GM21390 (cell line): ENCODE data around the gene OR51G2.
"Not testable (repeated sequence)": the region's sequence is repeated elsewhere in the genome, so short reads cannot be mapped to it uniquely, and the experiment has no call there.

ENCODE experiments used
- ATAC-seq: cut with Tn5 transposase; IDR thresholded peaks from one replicate; pipeline ENCODE4 v1.9.1; 2021; ENCODE audit not compliant: unreplicated experiment

Gene OR51G2, protein sequence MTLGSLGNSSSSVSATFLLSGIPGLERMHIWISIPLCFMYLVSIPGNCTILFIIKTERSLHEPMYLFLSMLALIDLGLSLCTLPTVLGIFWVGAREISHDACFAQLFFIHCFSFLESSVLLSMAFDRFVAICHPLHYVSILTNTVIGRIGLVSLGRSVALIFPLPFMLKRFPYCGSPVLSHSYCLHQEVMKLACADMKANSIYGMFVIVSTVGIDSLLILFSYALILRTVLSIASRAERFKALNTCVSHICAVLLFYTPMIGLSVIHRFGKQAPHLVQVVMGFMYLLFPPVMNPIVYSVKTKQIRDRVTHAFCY

DNA sequence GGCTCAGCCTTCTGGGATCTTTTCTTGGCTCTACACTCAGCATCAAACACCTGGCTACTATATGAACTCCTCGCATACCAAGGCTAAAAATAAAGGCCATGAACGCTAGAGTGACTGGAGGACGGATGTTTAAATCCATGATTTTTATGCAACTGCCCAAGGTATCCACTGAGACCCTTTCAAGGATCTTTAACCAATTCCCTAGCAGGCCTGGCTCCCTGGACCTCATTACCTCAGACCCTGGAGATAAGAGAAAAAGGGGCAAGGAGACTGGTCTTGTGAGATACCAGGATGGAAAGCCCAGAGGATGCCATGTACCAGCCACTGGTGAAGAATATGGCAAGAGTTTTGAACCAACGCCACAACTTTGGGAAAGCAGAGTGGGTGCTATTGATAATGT, at the start of gene OR51G2:
TSS of gene OR51G2 (minus strand) at position 101 of the 400 bp plus-strand sequence. CDS start 3,687 bp downstream, outside the sequence.
- ATAC-seq, result no peak

DNA sequence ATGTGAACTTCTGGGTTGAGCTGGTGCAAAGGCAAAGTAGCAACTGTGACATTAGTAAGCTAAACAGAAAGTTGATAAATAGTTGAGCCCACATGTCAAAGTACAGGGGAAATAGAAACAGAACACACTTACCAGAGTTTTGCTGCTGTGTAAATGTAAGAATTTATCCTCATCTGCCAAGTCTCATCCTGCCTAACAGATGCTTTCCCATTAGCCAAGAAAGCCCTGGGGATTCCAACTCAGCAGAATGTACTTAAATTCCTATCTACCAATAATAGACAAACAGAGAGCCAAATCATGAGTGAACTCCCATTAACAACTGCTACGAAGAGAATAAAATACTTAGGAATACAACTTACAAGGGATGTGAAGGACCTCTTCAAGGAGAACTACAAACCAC, 43.7 kb upstream of the OR51G2 start:
- no peak for ATAC-seq

DNA sequence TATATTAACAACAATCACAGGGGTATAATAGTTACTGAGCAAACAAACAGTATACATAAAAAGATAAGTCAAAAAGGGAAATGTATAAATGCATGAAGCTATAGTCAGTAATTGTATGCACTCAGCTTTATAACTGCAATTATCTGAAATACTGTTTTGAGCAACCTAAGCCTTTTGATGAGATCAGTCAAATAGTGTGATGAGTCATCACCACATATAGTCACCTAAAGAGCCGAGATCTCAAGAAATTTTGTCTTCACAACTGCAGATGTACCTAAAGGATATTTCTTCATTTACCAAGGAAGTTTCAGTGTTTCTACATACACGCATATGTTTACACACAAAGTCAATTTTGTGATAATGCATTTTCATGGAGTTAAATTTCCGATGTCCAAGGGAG, 41.7 kb upstream of the OR51G2 start:
- no peak for ATAC-seq

DNA sequence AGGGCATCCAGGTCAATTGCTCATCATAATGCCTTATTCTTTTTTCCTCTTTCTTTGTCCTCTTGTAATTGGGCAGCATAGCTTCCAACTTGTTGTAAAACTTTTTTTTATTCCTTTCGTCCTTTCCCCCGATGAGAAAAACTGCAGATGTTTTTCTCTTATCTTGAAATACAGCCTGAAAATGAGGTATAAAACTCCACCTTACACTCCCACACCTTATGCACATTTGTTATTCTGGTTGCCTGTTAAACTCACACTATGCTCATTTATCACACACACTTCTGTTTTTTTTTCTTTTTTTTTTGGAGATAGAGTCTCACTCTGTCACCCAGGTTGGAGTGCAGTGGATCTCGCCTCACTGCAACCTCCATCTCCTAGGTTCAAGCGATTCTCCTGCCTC, 38.2 kb upstream of the OR51G2 start:
- ATAC-seq, result no peak

DNA sequence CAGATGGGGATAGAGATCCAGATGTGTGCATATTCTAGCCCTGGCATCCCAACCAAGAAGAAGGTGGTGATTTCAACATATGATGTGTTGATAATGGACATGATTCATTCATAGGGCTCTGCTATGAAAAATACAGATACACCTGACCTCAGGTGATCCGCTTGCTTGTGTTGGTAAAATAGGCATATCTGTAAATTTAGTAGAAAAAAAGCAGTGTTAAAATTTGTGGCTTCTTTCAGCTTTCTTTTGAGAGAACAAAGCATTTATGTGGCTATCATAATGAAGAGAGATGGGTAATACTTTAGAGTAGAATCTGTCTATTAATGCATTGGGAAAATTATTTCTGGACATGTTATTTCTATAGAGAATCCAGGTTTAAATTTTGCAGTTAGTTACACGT, 36.5 kb upstream of the OR51G2 start, which contains the start of gene OR51A2:
TSS of gene OR51A2 (minus strand) at position 101 of the 400 bp plus-strand sequence. CDS start at position 101, 0 bp downstream.
- ATAC-seq, result not testable (repeated sequence)

DNA sequence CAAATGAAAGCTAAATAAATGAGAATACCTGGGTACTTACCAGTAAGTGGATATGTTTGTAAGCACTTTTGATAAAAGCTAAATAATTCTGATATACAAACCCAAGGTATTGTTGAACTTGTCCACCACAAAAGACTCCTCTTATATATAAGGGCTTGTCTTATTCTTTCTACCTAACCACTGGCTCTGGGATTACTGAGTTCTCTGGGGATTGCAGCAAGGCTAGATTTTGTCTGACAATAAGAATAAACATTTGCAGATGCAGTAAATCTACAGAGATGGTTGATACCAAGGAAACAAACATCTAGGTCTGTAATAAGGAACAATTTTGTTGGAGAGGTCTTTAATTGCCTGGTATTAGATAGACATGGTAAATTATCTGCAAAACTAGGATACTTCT, 28.4 kb upstream of the OR51G2 start, which contains the start of gene OR51A4:
TSS of gene OR51A4 (minus strand) at position 101 of the 400 bp plus-strand sequence. CDS start 505 bp downstream, outside the sequence.
- no peak for ATAC-seq

DNA sequence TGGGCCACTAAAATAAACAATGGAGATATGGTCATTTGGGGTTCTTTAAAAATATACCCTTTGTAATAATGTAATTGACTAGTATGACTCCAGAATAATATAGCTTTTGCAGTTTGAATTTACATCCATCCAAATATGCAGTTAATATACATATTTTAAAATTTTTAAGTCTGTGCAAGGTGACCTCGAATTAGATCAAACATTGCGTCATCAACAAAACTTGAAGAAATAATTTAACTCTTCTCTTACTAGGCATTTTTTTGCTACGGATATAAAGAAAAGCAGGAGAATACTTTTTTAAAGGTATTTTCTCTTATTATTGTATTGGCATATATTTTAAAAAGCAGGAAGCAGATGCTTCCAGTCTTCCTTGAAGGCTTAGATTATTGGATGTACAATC, 17.6 kb upstream of the OR51G2 start:
- no peak for ATAC-seq

DNA sequence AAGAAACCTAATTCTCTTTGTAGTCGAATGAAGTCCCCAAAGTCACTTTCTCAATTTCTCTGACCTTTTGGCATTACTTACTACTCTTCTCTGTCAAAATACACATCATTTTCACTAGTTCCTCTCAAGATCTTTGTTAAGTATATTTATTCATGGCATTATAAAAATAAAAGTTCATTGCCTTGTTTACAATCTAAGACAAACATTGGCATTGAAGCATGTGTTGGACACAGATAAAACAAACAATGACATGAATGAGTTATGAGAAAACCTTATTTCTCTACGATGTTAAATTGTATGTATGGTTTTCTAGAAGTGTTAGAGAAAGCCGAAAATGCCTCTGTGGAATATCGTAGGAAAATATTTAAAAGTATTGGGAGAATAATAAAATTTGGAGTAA, 13.6 kb upstream of the OR51G2 start:
- no peak for ATAC-seq

DNA sequence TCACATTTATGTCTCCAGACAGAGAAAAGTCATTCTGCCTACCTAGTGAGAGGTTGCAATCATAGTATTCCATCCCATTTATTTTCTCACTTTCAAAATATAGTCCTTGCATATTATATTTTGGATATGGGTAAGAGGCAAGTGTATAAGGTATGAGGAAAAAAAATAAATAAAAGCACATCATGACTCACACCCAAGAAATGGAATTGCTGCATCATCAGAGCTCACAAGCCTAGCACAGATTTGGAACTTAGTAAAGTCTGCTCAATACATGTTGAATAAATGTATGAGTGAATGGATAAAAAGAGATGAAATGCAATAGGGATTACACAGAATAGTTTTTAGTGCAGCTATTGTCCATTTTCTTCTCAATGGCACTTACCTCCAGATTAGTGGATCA, 7.5 kb upstream of the OR51G2 start:
- no peak for ATAC-seq

DNA sequence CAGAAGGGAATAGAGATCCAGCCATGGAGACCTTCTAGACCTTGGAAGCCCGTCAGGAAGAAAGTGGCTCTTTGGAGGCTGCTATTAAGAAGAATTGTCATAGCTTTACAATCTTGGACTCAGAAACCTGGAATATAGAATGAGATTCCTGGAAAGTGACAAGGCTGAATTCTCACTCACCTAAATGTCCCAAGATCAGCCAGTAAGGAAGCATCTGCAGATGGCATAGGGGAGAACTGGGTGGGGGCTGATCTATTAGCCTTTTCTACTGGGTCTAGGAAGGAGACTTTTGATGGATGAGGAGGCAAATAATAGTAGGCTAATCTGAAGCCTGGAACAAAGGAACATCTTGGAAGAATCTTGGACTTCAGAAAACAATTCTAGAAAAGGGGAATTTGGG, 5.1 kb upstream of the OR51G2 start, which contains the start of gene OR51G1:
TSS of gene OR51G1 (minus strand) at position 101 of the 400 bp plus-strand sequence. CDS start at position 101, 0 bp downstream.
- no peak for ATAC-seq

DNA sequence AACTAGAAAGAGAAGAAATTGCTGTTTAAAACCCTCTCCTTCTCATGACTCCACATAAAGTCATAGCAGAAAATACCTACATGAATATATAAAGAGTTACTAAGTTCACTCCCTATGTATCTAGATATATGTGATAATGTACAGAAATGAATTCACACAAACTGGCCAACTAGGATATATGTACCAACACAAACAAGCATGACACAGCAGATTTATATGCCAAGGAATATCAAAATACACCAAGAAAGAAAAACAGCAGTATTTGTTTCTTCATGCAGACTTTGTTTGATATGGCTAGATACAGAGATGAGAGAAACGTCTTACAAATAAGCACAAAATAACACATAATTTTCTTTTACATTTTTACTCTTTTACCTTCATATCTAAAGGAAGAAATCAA, 3.2 kb upstream of the OR51G2 start:
- no peak for ATAC-seq

DNA sequence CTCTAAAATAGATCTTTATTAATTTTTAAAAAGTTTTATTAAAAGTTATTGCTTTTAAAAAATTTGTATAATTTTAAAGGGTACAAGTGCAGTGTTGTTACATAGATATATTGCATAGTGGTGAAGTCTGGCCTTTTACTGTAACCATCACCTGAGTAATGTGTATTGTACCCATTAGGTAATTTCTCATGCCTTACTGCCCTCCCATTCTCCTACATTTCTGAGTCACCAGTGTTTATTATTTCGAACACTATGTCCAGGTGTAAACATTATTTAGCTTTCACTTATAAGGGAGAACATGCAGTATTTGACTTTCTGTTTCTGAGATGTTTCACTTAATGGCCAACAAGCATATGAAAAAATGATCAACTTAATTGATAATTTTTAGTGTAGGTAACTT, 2.6 kb upstream of the OR51G2 start:
- no peak for ATAC-seq

DNA sequence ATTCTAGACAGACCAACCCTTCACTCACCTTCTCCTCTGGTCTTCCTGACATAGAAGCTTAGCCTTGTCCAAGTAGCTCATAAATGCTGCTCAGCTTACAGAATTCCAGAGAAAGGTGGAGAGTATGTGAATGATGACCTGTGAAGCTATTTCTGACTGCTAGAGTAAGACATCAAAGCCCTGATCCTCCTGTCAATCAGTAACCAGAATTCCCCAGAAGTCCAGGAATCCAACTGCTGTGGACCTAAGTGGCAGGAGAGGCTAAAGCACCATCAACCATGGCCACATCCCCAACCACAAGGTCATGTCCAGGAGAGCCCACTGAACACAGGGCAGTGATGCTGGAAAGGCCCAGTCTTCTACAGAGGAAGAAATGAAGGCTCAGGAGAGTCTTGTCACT, 2.6 kb downstream of the OR51G2 start:
- ATAC-seq, result no peak

DNA sequence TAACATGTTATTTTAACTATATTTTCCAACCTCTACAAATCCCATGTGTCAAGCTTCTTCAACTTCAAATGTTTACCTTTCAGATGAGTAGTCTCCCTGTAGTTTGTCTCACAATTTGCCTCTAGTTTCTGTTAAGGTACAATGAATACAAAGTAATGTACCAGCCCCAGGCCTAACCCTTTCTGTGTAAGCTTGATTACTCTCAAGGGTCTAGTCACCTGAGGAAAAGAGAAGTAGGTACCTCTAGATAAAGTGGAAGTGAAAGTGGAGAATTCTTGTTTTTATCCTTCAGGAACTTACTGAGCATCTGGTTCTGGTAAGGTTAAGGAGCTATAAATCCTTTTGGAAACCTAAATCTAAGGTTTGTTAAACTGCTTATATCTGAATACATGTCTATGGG, 15.7 kb downstream of the OR51G2 start, which contains the start of gene OR51A7:
TSS of gene OR51A7 (plus strand) at position 300 of the 400 bp plus-strand sequence. CDS start 3,587 bp downstream, outside the sequence.
- ATAC-seq, result no peak

DNA sequence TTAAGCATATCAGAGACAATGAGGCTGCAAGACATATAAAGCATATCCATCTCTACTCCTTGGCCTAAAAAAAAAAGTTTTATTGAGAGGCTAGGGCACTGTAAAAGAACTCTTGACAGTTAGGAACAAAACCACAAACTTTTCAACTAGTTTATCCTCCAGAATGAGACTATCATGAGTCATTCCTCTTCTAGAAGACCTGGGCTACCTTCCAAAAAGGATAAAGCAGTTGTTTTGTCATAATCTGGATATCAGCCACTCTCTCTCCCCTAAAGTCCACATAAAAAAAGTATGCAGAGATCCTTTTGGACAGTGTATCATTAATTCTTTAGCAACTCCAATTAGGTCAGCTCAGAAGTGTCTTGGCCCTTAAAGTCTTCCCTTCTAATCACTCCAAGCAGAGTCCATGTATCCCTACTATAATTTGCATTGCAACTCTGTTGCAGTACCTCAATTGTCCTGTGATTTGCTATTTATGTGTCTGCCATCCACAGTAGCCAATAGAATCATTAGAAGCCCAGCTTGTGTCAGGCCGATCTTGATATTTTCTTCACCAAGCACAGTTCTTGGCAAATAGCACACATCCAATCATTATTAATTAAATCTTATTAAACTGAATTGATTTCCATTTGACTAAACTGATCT, 27.0 kb downstream of the OR51G2 start:
- no peak for ATAC-seq

DNA sequence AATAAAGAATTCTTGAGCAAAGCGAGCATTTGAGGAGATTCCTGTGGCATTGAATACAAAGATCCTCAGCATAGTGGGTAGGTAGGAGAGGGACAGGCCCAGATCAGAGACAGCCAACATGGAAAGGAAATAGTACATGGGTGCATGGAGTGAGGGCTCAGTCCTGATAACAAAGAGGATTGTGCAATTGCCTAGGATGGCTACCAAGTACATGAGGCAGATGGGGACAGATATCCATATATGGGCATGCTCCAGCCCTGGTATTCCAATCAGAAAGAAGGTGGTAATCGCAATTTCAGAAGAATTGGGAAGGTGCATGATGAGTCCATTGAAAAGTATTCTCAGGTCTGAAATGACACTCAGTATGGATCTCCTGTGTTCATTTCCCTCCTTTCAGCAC, 28.9 kb downstream of the OR51G2 start:
- ATAC-seq, result no peak

DNA sequence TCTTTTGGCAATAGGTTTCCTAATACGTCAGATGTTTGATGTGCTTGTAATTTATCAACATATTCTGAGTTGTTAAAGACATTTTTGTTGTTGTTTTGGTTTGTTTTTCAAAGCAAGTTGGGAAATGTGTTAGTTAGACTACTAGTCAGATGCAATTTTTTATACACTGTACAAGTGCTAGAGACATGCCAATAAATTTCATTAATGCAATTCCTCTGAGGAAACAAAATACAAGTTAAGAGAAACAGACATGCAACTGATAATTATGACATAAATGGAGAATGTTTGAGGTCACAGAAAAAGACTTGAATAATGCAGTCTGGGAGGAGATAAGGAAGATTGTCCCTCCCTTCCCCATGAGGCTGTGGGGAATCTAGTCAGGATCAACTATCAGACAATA, 31.6 kb downstream of the OR51G2 start:
- ATAC-seq, result no peak

DNA sequence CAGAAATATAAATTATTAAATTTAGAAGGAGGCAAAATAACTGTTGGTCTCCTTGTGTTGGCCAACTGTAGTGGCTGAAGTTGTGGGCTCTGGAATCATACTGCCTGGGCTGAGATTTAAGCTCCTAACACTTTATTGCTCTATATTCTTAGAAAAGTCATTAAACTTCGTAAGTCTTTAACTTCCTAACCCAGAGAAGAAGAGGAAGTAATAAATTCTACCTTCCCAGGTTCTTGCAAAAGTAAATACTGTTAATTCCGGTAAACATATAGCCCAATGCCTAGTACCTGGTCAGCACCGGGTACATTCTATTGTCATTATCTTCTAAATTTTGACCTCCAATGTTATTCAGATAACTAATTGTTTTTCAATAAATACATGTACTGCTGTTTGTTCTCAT, 33.0 kb downstream of the OR51G2 start:
- ATAC-seq, result no peak

DNA sequence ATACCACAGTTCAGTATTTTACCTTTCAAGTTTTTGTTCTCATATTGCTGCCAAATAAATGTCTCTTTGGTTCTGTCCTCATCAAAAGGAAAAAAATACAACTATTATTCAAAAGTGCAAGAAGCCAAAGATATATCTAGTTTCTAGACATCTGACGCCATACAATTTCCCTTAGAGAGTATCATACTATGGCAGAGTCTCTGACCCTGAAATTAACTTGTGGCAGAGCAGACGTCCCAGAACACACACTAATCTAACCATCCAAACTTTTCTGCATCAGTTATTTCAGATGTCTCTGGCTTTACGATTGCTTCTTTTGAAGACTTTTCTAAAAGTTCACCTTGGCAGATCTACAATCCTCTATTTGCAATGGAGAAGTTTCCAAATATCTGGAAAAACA, 34.8 kb downstream of the OR51G2 start:
- no peak for ATAC-seq

DNA sequence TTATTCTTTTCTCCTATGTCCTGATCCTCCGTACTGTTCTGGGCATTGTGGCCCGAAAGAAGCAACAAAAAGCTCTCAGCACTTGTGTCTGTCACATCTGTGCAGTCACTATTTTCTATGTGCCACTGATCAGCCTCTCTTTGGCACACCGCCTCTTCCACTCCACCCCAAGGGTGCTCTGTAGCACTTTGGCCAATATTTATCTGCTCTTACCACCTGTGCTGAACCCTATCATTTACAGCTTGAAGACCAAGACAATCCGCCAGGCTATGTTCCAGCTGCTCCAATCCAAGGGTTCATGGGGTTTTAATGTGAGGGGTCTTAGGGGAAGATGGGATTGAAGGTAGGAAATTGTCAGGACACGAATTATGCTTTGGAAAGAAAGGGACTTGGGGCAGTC, 36.6 kb downstream of the OR51G2 start:
- ATAC-seq, result no peak

DNA sequence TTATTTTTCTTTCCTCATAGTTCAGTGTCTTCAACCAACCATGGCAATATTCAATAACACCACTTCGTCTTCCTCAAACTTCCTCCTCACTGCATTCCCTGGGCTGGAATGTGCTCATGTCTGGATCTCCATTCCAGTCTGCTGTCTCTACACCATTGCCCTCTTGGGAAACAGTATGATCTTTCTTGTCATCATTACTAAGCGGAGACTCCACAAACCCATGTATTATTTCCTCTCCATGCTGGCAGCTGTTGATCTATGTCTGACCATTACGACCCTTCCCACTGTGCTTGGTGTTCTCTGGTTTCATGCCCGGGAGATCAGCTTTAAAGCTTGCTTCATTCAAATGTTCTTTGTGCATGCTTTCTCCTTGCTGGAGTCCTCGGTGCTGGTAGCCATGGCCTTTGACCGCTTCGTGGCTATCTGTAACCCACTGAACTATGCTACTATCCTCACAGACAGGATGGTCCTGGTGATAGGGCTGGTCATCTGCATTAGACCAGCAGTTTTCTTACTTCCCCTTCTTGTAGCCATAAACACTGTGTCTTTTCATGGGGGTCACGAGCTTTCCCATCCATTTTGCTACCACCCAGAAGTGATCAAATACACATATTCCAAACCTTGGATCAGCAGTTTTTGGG, 37.2 kb downstream of the OR51G2 start, which contains the start of gene OR51T1:
TSS of gene OR51T1 (plus strand) at position 41 of the 641 bp plus-strand sequence. CDS start at position 41, 0 bp downstream.
- no peak for ATAC-seq

DNA sequence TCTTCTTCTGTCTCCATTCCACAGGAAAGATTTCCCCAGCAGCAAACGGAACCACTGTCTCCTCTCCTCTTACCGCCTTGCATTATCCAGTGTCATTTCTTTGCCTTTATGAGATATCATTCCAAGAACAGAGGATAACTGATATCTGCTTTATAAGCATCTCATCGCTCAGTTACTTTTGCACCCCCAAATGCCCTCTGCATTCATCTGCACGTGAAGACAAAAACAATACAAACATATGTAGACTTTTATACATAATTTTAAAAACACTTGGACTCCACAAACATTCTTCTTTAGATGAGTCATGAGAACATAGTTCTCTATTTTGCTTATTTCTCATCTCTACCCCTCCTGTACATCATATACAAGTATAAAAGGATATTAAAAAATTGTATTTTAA, 38.0 kb downstream of the OR51G2 start:
- no peak for ATAC-seq
